Fibroblast of skin of right biceps (primary cell): ENCODE measurements around the gene ZBTB38.

Experiments
- DNase-seq: peaks from one replicate; pipeline ENCODE4 v3.0.0-alpha.2; 2013

The ZBTB38 gene

DNA sequence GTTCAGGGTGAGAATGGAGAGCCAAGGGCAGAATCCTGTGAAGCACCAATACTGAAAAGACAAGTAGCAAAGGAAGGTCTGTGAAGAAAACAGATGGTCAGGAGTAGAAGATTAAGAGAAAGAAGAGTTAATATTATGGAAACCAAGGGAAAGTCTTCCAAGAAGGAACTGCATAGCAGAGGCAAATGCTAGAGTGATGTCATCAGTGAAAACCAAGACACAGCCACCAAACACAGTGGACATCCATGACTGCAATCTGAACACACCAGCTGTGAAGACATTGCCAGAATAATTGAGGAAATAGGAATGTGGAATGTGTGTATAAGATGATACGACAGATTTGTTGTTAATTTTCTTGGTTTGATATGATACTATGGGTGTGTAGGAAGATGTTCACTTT, 26.8 kb upstream of the ZBTB38 start:
- DNase-seq: no peak

DNA sequence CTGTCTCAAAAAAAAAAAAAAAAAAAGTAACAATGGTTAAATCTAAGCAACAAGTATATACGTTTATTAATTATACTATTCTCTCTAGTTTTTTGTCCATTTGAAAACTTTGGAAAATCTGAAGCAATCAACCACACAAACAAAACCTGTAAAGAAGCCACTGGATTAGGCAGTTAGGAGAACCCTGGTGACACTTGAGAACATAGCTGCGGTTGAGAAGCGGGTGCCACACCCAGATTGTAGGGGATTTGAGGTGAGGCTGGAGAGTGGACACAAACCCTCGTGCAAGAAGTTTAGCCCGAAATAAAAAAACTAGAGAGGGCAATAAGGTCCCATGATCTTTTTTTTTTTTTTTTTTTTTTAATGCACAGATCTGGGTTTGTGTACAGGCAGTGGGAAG, 25.9 kb upstream of the ZBTB38 start:
- no peak for DNase-seq

DNA sequence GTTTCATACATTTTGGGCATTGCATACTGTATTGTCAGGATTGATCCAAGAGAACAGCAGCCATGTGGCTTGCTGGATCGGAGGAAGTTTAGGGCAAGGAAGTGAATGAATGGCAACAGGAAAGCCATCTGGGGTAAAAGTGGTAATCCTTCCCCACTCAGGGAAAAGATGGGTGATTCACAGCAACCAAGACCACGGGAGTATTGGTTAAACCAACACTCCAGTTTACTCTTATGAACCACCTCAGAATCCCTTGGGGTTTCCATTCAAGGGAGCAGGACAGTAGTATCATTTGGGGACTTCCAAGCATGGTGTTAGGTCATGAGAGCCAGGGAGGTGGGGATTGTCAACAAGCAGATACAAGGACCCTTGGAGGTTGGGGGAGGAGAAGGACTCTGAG, 25.2 kb upstream of the ZBTB38 start:
- DNase-seq: no peak

DNA sequence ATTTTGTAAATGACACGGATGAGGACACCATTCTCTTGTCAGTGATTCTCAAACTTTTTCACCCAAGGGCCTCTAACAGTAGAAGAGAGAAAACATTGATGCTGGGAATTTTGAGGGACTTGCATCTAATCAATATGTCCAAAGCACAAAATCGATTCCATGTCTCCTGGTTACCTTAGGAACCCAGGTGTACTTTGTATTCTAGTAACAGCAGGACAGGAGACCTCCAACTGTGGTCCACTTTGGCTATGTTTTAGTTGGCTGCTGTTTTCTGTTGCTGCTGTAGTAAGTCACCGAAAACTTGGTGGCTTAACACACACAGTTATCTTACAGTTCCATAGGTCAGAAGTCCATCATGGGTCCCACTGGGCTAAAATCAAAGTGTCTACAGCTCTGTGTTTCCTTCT, 24.4 kb upstream of the ZBTB38 start:
- DNase-seq: no peak

DNA sequence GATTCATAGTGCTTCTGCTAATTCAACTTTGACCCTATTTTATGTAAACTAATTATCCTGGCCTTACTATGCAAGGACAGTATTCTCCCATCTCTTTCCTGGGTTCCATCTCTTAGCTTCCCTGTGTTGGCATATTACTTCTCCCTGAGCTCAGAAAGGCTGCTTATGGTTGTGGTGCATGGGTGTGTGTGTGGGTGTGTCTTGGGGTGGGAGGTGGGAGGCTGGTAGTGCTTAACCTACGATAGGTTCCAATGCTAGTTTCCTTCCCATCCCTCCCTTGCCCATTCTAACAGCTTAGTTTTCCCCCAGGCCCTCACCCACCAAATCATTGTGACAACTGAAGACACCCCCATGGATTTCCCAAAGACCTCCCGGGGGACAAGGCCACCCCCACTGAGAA, 22.8 kb upstream of the ZBTB38 start:
- DNase-seq: no peak

DNA sequence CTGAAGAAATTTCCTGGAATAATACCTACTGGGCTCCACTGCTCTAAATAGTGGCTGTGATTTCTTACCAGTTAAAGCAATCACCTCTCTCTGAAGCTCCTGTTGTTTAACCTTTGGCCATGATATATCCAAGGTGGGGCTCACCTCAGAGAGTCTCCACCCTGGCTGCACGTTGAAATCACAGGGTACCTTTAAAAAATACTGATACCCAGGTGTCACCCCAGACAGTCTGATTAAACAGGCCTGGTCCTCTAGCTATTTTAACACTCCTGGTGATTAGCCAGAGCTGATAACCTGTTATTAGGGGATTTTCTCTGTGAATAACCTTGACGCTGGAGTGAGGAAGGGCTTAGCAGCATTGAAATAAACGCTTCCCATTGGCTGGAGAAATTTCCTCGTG, 22.3 kb upstream of the ZBTB38 start:
- no peak for DNase-seq

DNA sequence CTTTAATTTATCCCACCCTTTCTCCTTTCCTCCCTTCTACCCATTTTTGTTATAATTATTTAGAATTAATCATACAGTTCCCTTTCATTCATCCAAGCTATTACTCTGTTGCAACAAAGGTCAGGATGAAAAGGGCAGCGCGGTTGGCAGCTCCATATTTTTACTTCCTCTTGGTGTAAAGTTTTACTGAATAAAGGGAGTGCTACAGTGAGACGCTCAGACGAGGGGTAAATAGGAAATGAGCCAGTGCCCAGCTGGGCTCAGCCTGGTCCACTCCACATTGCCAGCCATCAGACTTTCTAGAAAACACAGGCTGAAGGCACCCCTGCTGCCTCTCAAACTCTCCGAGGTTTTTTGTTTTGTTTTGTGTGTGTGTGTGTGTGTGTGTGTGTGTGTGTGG, 21.9 kb upstream of the ZBTB38 start:
- DNase-seq: no peak

DNA sequence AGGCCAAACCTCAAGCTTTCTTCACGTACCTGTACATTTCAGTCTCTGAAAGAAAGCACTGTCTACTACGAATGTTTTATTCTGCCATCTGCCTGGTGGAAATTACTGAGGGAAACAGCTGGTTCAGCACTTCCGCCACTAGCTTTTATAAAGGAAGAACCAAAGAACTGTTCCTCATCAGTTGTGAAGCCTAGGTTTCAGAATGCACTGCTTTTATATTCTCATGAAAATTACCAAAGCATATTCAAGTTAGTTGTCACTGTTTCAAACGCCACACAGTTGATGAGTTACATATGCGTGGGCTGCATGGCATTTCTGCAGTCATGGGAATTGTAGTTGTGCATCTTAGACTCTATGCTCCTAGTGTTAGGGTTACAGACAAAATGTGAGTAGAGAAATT, 21.5 kb upstream of the ZBTB38 start:
- peak; percentile 32 for DNase-seq

DNA sequence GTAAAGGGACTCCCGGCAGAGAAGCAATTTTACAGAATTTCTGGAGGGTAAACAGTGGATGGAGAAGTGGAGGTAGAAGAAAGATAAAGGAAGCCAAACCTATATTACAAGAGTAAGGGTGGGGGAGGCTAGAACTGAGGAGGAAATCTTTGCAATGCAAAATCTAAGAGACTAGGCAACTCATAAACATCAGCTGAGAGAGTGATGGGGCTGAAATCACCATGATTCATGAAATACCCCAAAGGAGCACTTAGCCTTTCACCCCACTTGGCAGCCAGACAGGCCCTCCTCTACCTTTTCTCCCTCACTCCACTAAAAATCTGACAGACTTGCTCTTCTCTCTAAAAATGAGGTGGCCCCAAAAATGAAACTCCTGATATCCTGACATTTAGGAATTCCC, 19.5 kb upstream of the ZBTB38 start:
- DNase-seq: no peak

DNA sequence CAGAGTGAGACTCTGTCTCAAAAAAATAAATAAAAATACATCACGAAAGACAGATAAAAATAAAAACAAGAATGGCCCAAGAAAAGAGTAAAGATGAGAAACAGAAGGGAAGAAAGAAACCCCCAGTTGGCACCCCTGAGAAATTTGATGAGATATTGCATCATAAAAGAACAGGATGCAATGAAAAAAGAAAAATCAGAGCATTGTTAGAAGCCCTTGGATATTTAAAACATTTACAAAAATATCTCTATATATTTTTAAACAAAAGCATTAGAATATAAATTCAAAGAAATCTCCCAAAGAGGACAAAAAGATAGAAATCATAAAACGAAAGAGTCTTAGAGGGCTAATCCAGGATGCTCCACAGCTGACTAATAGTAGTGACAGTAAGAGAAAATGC, 18.6 kb upstream of the ZBTB38 start:
- DNase-seq: no peak

DNA sequence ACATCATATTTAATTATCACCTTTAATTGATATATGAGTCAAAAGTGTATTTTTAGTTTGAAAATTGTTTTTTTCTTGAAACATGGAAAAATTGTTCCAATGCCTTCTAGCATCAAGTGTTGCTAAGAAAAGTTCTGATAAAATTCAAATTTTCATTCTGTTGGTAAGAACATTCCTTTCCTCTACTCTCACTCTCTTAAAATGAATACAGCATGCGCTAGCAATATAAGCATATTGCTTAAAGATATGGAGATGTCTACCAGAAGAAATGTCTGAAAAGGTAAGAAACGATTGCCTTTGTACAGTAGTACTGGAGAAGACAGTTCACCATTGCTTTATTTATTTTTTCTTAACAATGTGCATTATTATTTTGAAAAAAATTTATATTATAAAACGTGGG, 17.6 kb upstream of the ZBTB38 start:
- DNase-seq: no peak

DNA sequence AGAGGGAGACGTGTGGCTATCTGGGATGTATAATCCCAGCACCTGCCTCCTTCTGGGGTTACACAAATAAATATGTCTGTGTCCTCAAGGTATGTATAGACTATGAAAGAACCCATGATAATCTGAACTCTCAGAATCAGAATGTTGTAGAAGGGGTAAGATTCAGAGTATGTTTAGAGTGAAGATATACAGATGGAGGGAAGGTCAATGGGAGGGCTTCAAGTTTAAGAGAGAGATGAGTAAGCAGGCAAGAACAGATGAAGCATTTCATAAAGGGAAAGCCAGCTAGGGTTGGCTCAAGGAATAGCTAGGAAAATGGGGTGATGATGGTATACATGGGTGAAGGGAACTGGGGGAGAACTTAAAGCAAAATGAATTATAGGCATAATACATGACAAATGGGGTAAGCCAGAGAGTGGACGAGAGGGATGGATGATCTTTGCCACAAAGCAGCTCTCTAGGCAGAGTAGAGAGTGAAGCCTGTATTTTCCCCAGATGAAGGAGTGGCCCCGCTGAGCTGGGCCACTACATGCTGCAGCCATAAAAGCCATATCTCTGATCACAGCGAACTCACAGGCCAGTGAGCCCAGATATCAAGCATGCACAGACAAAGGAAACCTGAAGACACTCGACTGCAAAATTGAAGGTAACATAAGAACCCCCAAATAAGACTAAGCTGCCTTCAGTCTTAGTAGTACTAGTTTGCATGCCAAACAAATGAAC, 15.9 kb upstream of the ZBTB38 start:
- no peak for DNase-seq

DNA sequence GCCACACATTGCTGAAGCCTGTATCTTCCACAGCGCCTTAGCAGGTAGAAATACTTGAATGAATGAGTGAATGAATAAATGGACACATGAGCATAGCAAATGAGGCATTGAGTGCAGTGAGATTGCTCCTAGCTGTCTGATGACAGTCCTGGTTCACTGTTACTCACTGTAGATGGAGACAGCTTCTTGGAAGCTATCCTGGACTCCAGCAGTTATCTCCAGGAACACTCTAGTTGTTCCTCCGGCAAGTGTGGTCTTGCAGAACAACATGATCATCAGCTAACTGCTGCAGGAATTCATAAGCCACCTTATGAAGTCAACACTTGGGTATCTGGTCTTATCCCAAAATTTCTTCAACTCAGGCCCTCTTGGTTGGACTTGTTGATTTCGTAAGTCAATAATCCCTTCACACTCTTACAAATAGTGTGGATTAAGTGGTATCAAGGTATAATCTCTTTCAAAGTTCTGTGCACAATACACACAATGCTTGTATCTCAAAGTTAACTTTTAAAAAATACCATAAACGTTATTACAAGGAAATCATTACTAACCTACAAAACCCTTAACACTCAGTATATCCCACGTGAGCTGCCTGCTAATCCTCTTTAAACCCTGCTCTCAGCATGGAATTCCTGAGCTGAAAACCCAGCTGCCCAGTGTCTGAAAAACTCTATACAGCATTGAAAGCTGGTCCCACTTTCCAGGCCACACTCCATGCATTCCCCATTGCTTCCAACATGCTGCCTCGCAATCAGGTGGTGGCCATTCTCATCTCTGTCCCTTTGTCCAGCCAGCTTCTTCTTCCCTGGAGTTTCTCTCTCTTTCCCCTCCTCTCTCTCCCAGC, 14.4 kb upstream of the ZBTB38 start:
- peak; percentile 48 for DNase-seq

DNA sequence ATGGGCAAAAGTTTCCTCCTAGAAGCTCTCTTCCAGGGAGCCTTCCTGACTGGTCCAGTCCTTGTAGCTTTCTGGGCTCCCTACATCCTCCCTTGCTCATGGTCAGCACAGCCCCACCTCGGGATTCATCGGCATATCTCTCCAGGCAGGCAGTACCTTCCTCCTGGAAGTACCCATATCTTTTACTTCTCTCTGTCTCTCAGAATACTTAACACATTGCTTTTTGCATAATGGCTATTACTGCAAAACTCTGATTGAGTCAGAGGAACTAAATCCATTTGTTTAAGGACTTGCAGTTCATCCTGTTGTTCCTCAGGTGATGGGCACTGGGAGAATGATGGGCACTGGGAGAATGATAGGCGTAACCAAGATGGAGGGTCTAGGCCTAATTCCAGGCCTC, 13.8 kb upstream of the ZBTB38 start:
- no peak for DNase-seq

DNA sequence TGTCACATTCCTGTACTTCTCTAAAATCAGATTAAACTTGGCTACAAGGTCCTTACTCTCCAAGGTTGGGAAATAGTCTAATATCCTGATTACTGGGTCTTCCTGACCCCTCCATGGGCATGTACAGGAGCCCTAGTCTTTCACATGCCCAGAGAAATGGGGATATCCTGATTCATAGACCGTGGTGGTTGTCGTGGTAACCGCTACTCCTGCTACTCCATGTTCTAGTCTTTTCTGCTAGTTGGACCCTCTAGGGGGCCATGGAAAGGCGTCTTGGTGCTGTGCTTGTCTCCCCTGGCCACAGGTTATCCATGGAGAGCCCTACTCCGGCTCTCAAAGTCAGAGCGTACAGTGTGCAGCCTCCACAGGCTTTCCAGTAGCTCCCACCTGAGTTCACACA, 13.1 kb upstream of the ZBTB38 start:
- DNase-seq: no peak

DNA sequence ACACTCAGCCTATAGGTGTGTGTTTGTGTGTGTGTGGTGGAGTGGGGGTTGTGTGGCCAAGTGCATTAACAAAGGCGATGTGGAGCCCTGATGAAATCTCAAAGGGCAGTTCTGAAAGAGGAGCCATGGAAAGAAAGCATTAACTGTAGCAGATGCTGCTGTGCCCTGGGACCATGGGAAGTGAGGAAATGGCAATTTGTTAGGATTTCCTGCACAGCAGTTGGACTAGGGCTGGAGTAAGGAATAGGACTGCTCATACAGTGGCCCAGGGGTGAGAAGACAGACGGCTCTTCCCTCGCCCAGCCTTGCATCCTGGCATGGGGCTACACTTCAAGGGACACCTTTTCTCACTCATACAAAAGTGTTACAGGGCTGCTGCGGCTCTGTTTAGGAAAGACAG, 12.3 kb upstream of the ZBTB38 start:
- no peak for DNase-seq

DNA sequence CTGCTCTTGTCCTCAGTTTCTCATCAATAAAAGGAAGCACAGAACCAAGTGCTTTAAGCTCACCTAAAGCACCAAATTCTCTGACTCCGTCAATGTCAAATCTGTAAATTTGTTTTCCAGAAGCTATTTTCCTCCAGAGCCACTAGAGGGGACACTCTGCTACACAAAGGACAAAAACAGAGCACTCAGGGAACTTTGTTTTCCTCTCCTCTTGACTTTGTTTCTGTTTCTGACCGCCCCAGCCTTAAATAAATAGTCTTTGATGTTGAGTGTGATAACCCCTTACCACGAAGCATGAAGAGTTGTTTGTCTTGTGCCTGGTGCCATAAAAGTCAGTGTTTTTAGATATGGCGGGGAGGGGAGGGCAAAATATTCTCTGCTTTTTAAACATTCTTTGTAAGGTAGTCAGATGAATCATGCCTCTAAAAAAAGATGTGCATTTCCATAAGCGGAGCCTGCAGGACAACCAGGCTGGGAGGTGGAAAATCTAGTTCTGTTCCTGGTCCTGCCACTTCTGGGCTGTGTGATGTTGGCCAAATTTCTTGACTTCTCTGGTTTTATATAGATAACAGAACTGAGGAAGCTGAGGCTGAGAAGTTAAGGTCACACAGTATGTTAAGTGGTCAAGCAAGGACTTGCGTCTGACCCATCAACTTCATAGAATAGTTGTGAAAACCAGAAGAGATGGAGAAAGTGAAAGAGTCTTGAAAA, 7.3 kb upstream of the ZBTB38 start:
- DNase-seq: peak; percentile 93

DNA sequence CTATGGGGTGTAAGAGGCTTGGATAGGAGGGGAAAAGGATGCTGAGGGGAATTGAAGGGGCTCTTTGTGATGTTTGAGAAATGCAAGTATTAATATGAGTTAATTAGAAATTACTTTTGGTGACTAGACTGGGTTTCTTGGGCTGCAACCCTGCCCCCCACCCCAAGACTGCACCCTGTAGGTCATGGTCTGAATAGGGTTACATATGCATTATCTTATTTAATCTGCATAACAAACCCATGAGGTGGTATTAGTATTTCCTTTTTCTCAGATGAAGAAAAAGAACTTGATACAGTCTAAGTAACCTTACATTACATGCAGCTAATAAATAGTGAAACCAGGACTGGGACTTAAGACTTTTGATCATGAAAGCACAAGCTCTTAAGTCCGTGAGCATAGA, 5.6 kb upstream of the ZBTB38 start:
- no peak for DNase-seq

DNA sequence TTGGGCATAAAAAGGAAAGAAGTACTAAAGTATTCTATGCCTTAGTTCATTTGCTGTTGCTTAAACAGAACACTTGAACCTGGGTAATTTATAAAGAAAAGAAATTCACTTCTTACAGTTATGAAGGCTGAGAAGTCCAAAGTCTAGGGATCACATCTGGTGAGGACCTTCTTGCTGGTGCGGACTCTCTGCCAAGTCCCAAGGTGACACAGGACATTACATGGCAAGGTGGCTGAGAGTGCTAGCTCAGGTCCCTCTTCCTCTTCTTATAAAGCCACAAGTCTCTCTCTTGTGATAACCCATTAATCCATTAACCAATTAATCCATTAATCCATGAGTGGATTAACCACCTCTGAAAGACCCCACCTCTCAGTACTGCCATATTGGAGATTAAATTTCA, 3.1 kb upstream of the ZBTB38 start:
- no peak for DNase-seq

DNA sequence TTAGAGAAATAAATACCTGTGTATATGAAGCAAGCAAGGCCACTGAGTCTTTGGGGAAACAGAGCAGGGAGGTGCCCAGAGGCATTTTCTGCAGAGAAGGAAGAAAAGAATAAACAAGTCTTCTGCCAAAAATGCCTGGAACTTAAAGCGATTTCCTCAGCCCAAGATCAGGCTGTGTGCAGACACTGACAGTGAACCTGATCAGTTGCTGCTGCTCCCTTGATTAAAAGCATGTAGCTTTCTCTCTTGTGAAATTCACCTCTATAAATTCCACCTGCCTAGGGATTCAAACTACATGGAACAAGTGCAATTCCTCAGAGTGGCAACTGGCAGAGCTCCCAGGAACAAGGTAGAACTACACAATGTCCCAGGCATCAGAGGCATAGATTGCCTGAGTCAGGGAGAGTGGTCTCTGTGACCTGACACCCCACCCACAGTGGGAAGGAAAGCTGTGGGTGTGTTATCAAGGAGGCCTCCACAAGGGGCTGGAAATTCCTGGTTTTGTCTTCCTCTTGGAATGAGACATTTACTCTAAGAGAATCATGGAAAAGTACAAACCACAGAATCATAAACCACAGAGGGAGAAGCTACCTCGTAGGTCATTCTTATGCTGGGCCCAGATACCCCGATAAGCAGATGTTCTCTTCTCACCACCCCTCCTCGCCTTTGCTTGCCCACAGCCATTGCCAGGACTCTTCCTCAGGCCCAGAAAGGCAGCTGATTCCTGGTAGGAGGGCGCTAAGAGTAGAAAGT, 1.8 kb upstream of the ZBTB38 start:
- DNase-seq: peak; percentile 96

DNA sequence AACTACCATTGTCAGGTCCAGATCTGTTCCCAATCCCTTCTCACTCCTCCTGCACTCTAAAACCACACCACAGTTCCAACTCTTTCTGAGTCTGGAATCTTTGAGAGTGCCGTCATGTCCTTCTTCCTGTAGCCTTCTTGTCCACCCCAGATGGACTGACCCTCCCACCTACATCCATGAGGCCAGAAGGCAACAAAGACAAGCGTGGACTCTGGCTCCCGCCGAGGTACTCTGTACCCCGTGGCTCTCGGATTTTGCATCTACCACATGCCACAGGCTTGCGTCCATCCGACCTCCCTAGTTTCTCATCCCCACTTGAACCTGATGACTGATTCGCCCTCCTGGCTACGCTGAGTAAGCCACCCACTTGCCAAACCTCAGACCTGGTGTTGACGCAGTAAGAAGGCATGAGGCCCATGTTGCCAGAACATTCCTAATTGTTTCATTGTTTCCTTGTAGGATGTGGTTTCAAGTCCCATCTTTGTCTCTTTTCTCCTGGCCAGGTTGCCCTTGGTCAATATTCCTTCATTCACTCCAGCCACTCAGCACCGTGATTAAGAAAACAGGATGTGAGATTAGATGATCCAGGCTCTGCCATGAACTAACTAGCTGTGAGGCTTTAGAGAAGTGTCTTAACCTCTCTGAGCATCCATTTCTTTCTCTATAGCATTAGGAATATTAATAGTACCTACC, 1.1 kb upstream of the ZBTB38 start:
- peak; percentile 100 for DNase-seq
